ENCODE data around the gene S100A3. TPM values are rescaled to one million over a fixed set of nuclear protein-coding genes. Genes with fewer than 3 reads are reported as not detected.

S100A3 gene
- total RNA-seq, 1 experiment from 2014 or later: 12.0 TPM

DNA sequence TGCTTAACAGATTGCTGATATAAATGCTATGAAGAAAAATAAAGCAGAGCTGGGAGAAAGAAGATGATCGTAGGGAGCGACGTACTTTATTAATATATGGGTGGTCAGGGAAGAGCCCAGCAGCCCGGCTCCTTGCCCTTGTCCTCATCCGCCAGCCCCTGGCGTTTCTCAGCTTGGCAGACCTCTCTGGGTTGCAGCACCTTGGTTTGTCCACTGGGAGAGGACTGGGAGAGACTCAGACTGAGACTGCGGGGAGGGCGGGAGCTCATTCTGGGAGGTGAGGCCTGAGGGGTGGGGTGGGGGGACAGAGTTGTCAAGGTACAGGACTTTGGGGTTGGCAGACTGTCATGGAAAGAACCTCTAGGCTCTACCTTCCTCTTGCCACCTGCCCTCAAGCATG lies 3.3 kb upstream of the S100A3 start:
- in situ Hi-C loops (cut with HindIII; ENCODE audit: low pct_unique_long_range_greater_than_20kb, low sequenced_read_pairs) (no loop called here), intact Hi-C loops (cut with micrococcal nuclease; ENCODE audit: unreplicated experiment) (no loop called here)
- DNase-seq (ENCODE audit: low read depth, low spot score): no peak
- no peaks in the 10 kb centered on the region for H3K9me3 ChIP-seq (ENCODE audit: control insufficient read depth, insufficient read depth, low read depth, low read length)
- no TSS peak for BruUV-seq (replicated peaks)
- H3K36me3 ChIP-seq (ENCODE audit: control insufficient read depth, insufficient read depth, low read length): no peaks in the 10 kb centered on the region
- no peak overlapping the region for H3K4me3 ChIP-seq (ENCODE audit: low read depth in 2 of 2, low read length in 2 of 2)
- H3K27ac ChIP-seq (ENCODE audit: low read length): no peak overlapping the region; the same call in 1 of the 2 replicates
- no peak for ATAC-seq
- CTCF ChIA-PET: interaction anchor here (0.6 kb wide), 2 partner anchors 59 to 195 kb away, joined by 4 to 7 read pairs; no protein-coding TSS in a partner anchor
- H3K4me1 ChIP-seq (ENCODE audit: control insufficient read depth, insufficient read depth, low read length): peaks cover 35% of the 10 kb centered on the region
- TF ChIP-seq, protein P1, sequence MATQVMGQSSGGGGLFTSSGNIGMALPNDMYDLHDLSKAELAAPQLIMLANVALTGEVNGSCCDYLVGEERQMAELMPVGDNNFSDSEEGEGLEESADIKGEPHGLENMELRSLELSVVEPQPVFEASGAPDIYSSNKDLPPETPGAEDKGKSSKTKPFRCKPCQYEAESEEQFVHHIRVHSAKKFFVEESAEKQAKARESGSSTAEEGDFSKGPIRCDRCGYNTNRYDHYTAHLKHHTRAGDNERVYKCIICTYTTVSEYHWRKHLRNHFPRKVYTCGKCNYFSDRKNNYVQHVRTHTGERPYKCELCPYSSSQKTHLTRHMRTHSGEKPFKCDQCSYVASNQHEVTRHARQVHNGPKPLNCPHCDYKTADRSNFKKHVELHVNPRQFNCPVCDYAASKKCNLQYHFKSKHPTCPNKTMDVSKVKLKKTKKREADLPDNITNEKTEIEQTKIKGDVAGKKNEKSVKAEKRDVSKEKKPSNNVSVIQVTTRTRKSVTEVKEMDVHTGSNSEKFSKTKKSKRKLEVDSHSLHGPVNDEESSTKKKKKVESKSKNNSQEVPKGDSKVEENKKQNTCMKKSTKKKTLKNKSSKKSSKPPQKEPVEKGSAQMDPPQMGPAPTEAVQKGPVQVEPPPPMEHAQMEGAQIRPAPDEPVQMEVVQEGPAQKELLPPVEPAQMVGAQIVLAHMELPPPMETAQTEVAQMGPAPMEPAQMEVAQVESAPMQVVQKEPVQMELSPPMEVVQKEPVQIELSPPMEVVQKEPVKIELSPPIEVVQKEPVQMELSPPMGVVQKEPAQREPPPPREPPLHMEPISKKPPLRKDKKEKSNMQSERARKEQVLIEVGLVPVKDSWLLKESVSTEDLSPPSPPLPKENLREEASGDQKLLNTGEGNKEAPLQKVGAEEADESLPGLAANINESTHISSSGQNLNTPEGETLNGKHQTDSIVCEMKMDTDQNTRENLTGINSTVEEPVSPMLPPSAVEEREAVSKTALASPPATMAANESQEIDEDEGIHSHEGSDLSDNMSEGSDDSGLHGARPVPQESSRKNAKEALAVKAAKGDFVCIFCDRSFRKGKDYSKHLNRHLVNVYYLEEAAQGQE (IDR thresholded peaks at IDR 0.05; ENCODE audit: insufficient read depth in 1 of 2, low read depth in 2 of 2, low read length in 1 of 2): no peak
- TF ChIP-seq POLR2AphosphoS5 (IDR thresholded peaks at IDR 0.05; ENCODE audit: low read depth, low read length) (no peak), TCF7L2 (IDR thresholded peaks at IDR 0.05; ENCODE audit: low read depth, low read length) (no peak), SIN3A (IDR thresholded peaks at IDR 0.05; ENCODE audit: borderline replicate concordance, insufficient read depth, low read depth, low read length) (no peak)
- TF ChIP-seq, protein P2, sequence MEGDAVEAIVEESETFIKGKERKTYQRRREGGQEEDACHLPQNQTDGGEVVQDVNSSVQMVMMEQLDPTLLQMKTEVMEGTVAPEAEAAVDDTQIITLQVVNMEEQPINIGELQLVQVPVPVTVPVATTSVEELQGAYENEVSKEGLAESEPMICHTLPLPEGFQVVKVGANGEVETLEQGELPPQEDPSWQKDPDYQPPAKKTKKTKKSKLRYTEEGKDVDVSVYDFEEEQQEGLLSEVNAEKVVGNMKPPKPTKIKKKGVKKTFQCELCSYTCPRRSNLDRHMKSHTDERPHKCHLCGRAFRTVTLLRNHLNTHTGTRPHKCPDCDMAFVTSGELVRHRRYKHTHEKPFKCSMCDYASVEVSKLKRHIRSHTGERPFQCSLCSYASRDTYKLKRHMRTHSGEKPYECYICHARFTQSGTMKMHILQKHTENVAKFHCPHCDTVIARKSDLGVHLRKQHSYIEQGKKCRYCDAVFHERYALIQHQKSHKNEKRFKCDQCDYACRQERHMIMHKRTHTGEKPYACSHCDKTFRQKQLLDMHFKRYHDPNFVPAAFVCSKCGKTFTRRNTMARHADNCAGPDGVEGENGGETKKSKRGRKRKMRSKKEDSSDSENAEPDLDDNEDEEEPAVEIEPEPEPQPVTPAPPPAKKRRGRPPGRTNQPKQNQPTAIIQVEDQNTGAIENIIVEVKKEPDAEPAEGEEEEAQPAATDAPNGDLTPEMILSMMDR (IDR thresholded peaks at IDR 0.05): no peak
- POLR2A ChIA-PET: interaction anchor here (0.6 kb wide), 4 partner anchors 9 to 434 kb away, joined by 6 to 7 read pairs (median 6); no protein-coding TSS in a partner anchor
- H3K27me3 ChIP-seq (ENCODE audit: control insufficient read depth, insufficient read depth, low read length): no peaks in the 10 kb centered on the region

DNA sequence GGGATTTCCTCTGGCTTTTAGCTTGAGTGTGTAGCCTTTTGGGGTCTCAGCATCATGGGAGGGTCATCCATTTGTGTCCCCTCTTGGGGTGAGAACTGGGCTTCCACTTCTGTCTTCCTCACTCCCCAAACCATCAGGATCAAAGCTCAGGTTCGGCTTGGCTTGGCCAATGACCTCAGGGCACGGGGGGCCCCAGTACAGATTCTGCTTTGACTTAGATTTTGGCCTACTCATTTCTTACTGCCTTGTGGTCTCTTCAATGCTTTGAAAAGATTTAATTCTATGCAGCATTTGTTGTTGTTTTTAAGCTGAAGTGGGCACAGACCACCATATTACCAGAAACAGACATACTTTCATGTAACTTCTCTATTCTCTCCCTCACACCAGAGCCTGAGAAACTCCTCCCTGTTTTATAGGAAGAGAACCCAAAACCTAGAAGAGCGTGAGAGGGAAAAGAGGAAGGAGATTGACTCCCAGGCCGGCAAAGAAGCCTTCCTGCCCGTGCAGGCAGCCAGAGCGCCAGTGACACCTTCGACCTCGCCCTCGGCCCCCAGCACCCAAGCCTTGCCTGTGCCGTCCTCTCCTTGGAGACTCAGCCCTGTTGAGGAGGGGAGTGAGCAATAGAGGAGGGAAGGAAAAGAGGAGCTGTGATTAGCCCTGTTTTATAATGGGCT lies 1.9 kb upstream of the S100A3 start:
- Histone ChIP-seq H3K27me3 (ENCODE audit: control insufficient read depth, insufficient read depth, low read length) (no peaks in the 10 kb centered on the region), H3K4me3 (ENCODE audit: low read depth in 2 of 2, low read length in 2 of 2) (no peak overlapping the region), H3K27ac (ENCODE audit: low read length) (peak overlapping the region; percentile 98), H3K4me1 (ENCODE audit: control insufficient read depth, insufficient read depth, low read length) (peaks cover 49% of the 10 kb centered on the region), H3K9me3 (ENCODE audit: control insufficient read depth, insufficient read depth, low read depth, low read length) (no peaks in the 10 kb centered on the region), H3K36me3 (ENCODE audit: control insufficient read depth, insufficient read depth, low read length) (no peaks in the 10 kb centered on the region)
- in situ Hi-C loops (cut with HindIII; ENCODE audit: low pct_unique_long_range_greater_than_20kb, low sequenced_read_pairs) (no loop called here), intact Hi-C loops (cut with micrococcal nuclease; ENCODE audit: unreplicated experiment) (no loop called here)
- TF ChIP-seq POLR2AphosphoS5 (IDR thresholded peaks at IDR 0.05; ENCODE audit: low read depth, low read length) (no peak), SIN3A (IDR thresholded peaks at IDR 0.05; ENCODE audit: borderline replicate concordance, insufficient read depth, low read depth, low read length) (no peak), TCF7L2 (IDR thresholded peaks at IDR 0.05; ENCODE audit: low read depth, low read length) (no peak)
- TF ChIP-seq, protein P2 (IDR thresholded peaks at IDR 0.05): no peak
- TF ChIP-seq, protein P1 (IDR thresholded peaks at IDR 0.05; ENCODE audit: insufficient read depth in 1 of 2, low read depth in 2 of 2, low read length in 1 of 2): no peak
- no TSS peak for BruUV-seq (replicated peaks)
- ChIA-PET POLR2A (no interaction called here), CTCF (no interaction called here)
- ATAC-seq: no peak
- DNase-seq (ENCODE audit: low read depth, low spot score): no peak
